Tibial artery (tissue), 4 donors: ENCODE results near the gene VPS54.

Source experiments
- DNase-seq, 2 donors: peaks; one replicate each; pipeline ENCODE4 v3.0.0-alpha.2; 2019
- H3K27ac ChIP-seq, 2 donors: fragments of 200-600 bp; sonication (generic) in 1 of 2; 1 replicate in 1 of 2; 2 replicates in 1 of 2; pipeline ENCODE4 v1.5.1; 2018 to 2019; ENCODE audit warnings: mild to moderate bottlenecking in 1 of 2
- H3K27me3 ChIP-seq, 2 donors: fragments of 200-600 bp; sonication (generic) in 1 of 2; one replicate each; pipeline versions ENCODE4 v1.5.1 to v1.6.0; 2016 to 2019
- H3K36me3 ChIP-seq, 3 donors: fragments of 200-600 bp; sonication (generic) in 2 of 3; one replicate each; pipeline ENCODE4 v1.5.1; 2016 to 2019; ENCODE audit warnings: mild to moderate bottlenecking in 2 of 3
- H3K4me1 ChIP-seq, 4 donors: fragments of 200-600 bp; sonication (generic) in 2 of 4; 1 replicate in 3 of 4; 2 replicates in 1 of 4; pipeline ENCODE4 v1.5.1; 2016 to 2019
- H3K4me3 ChIP-seq, 2 donors: fragments of 200-600 bp; sonication (generic) in 1 of 2; 1 replicate in 1 of 2; 2 replicates in 1 of 2; pipeline ENCODE4 v1.5.1; 2018 to 2019; ENCODE audit warnings: mild to moderate bottlenecking in 2 of 2
- H3K9me3 ChIP-seq, 3 donors: fragments of 200-600 bp; sonication (generic) in 1 of 3; one replicate each; pipeline ENCODE4 v1.5.1; 2016 to 2019
- intact Hi-C: fragments of 100-400 bp; cut with DNase I; formaldehyde crosslinking; loops from one replicate; pipeline ENCODE4 v1.15.0; 2023; ENCODE audit warnings: low total_unique reads
- TF ChIP-seq, protein P1 (sequence below), 2 experiments: fragments of 200-600 bp in 1 of 2; fragments of 450-650 bp in 1 of 2; IDR thresholded peaks; one replicate each; pipeline ENCODE4 v1.5.1; 2017 to 2019; ENCODE audit warnings: antibody characterized with exemption in 2 of 2, mild to moderate bottlenecking in 1 of 2, moderate library complexity in 1 of 2

VPS54 gene

DNA sequence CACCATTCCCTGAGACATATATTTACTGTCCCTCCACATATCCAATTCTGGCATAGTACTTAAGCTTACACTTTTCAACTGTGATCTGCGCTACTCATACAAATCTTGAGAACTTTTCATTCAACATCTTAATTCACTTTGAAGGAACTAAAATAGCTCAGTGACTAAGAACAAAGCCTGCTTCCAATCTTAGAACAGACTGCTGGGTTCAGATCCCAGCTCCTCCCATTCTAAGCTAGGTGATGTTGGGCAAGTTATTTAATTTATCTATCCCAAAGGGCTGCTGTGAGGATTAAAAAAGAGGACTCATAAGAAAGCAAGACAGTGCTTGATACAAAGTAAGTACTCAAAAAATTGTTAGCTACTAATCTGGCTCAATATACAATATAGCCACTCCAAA, 119.6 kb downstream of the VPS54 start:
- no peaks in the 10 kb centered on the region for H3K27me3 ChIP-seq
- TF ChIP-seq, protein P1, sequence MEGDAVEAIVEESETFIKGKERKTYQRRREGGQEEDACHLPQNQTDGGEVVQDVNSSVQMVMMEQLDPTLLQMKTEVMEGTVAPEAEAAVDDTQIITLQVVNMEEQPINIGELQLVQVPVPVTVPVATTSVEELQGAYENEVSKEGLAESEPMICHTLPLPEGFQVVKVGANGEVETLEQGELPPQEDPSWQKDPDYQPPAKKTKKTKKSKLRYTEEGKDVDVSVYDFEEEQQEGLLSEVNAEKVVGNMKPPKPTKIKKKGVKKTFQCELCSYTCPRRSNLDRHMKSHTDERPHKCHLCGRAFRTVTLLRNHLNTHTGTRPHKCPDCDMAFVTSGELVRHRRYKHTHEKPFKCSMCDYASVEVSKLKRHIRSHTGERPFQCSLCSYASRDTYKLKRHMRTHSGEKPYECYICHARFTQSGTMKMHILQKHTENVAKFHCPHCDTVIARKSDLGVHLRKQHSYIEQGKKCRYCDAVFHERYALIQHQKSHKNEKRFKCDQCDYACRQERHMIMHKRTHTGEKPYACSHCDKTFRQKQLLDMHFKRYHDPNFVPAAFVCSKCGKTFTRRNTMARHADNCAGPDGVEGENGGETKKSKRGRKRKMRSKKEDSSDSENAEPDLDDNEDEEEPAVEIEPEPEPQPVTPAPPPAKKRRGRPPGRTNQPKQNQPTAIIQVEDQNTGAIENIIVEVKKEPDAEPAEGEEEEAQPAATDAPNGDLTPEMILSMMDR (IDR thresholded peaks at IDR 0.05) = no peak
- no peak for DNase-seq
- peaks cover 0 to 17% (median 7%) of the 10 kb centered on the region in 3 donors for H3K9me3 ChIP-seq
- peaks cover 18 to 75% (median 35%) of the 10 kb centered on the region in 3 donors for H3K36me3 ChIP-seq
- H3K4me1 ChIP-seq = peaks cover 0 to 7% (median 3%) of the 10 kb centered on the region in 4 donors
- no peak overlapping the region for H3K27ac ChIP-seq
- intact Hi-C loops = no loop called here
- H3K4me3 ChIP-seq = no peak overlapping the region

DNA sequence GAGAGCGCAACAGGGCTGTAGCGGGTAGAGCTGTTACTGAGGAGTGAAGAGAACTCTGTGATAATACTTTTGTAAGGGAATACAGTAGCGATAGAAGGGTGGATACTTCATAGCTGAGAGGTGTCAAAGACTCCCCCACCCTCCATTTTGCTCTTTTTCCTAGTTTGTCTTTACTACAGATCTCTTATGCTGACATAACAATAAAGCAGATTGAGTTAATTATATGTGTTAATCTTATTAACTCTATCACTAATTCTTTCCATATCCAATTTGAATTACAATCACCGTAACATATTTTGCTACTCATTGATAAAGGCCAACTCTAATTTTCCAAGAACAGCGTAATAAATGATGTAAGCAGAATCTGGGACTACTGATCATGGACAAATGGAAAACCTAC, 120.4 kb downstream of the VPS54 start:
- no peak for DNase-seq
- peaks cover 0 to 17% (median 7%) of the 10 kb centered on the region in 3 donors for H3K9me3 ChIP-seq
- H3K27me3 ChIP-seq = no peaks in the 10 kb centered on the region
- H3K36me3 ChIP-seq = peaks cover 18 to 82% (median 43%) of the 10 kb centered on the region in 3 donors
- intact Hi-C loops = no loop called here
- TF ChIP-seq, protein P1 (IDR thresholded peaks at IDR 0.05) = no peak
- H3K27ac ChIP-seq = no peak overlapping the region
- no peak overlapping the region for H3K4me3 ChIP-seq
- peaks cover 0 to 7% (median 3%) of the 10 kb centered on the region in 4 donors for H3K4me1 ChIP-seq

DNA sequence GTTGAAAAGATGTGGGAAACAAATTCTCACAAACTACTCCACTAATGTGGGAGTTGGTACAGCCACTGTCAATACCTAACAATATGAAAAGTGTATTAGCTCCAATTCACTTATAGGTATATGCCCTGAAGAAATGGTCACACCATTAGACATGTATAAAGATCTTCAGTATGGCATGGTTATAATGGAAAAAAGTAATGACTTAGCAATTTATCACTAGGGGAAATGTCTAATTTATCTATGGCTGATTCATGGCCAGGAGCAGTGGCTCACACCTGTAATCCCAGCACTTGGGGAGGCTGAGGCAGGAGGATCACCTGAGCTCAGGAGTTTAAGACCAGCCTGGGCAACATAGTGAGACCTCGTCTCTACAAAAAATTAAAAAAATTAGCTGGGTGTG, 125.1 kb downstream of the VPS54 start:
- no peaks in the 10 kb centered on the region for H3K9me3 ChIP-seq
- no peak overlapping the region for H3K4me3 ChIP-seq
- H3K36me3 ChIP-seq = peaks cover 28 to 77% (median 72%) of the 10 kb centered on the region in 3 donors
- TF ChIP-seq, protein P1 (IDR thresholded peaks at IDR 0.05) = no peak
- intact Hi-C loops = no loop called here
- H3K27me3 ChIP-seq = no peaks in the 10 kb centered on the region
- H3K27ac ChIP-seq = no peak overlapping the region
- no peak for DNase-seq
- H3K4me1 ChIP-seq = peaks cover 0 to 4% (median 2%) of the 10 kb centered on the region in 4 donors

DNA sequence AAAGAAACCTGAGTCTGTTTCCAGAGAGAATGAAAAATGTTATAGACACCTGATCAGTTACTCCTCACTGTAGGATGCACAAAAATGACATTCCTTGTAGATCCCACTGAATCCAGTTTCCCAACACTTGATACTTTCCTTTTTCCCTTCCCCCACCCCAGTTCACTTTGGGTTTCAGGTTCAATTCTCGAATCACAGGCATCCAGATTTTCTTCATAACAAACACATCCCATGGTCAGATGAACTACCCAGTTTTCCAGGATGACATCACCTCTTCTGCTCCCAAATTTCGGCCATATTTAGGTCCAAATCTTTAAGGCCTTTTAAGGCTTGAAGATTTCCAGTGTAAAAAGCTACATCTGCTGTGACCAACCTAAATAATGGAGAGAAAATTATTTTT, 126.1 kb downstream of the VPS54 start:
- Histone ChIP-seq H3K4me3 (no peak overlapping the region), H3K27me3 (no peaks in the 10 kb centered on the region), H3K4me1 (peaks cover 0 to 4% (median 2%) of the 10 kb centered on the region in 4 donors), H3K36me3 (peaks cover 32 to 78% (median 75%) of the 10 kb centered on the region in 3 donors), H3K9me3 (no peaks in the 10 kb centered on the region), H3K27ac (no peak overlapping the region)
- TF ChIP-seq, protein P1 (IDR thresholded peaks at IDR 0.05) = no peak
- intact Hi-C loops = no loop called here
- DNase-seq = no peak

GRCh38 chr2:63891488-63892030, 127.7 kb downstream of the VPS54 start:
- H3K27me3 ChIP-seq = no peaks in the 10 kb centered on the region
- peaks cover 43 to 86% (median 74%) of the 10 kb centered on the region in 3 donors for H3K36me3 ChIP-seq
- TF ChIP-seq, protein P1 (IDR thresholded peaks at IDR 0.05) = no peak
- H3K9me3 ChIP-seq = no peaks in the 10 kb centered on the region
- intact Hi-C loops = no loop called here
- H3K4me3 ChIP-seq = no peak overlapping the region
- no peak overlapping the region for H3K27ac ChIP-seq
- H3K4me1 ChIP-seq = peaks cover 0 to 4% (median 2%) of the 10 kb centered on the region in 4 donors
- DNase-seq = no peak
